Adrenal gland (tissue), 12 donors: ENCODE results near the gene CAMTA1. TPM values are rescaled to one million over a fixed set of nuclear protein-coding genes. Genes with fewer than 3 reads are reported as not detected.

Experiments used
- DNase-seq, 7 donors: peaks; one replicate each; pipeline ENCODE4 v3.0.0-alpha.2; 2019 to 2020
- H3K27ac ChIP-seq, 5 donors: fragments of 200-600 bp; sonication (generic) in 4 of 5; 1 replicate in 3 of 5; 2 replicates in 2 of 5; pipeline versions ENCODE4 v1.5.1 to v1.8.0; 2016 to 2020; ENCODE audit warnings: mild to moderate bottlenecking in 1 of 5
- H3K27me3 ChIP-seq: fragments of 200-600 bp; 2 replicates; pipeline ENCODE4 v1.8.0; 2021
- H3K36me3 ChIP-seq, 2 donors: fragments of 200-600 bp; replicated peaks in 1 of 2; 1 replicate in 1 of 2; 2 replicates in 1 of 2; pipeline versions ENCODE4 v1.5.1 to v1.8.0; 2018 to 2022
- H3K4me1 ChIP-seq, 2 donors: fragments of 200-600 bp; replicated peaks in 1 of 2; 1 replicate in 1 of 2; 2 replicates in 1 of 2; pipeline versions ENCODE4 v1.5.1 to v1.8.0; 2018 to 2021
- H3K4me3 ChIP-seq, 4 donors: fragments of 200-600 bp; sonication (generic) in 3 of 4; one replicate each; pipeline ENCODE4 v1.5.1; 2016 to 2018
- H3K9me3 ChIP-seq, 3 donors: fragments of 200-600 bp; sonication (generic) in 1 of 3; replicated peaks in 1 of 3; 1 replicate in 2 of 3; 2 replicates in 1 of 3; pipeline versions ENCODE4 v1.5.1 to v1.8.0; 2016 to 2021
- POLR2A ChIP-seq, 2 donors: fragments of 450-650 bp; IDR thresholded peaks; one replicate each; pipeline ENCODE4 v1.6.1; 2017; ENCODE audit warnings: antibody characterized with exemption in 2 of 2, mild to moderate bottlenecking in 2 of 2, moderate library complexity in 1 of 2
- WGBS, 4 donors: extraction: QIAGEN DNeasy Blood & Tissue Kit in 2 of 4; methylation state at CpG; one replicate each; pipeline versions ENCODE4 v1.1.5 to v1.1.7; 2013 to 2017; 5-methylcytosine and 5-hydroxymethylcytosine counted together
- intact Hi-C, 2 donors: fragments of 100-400 bp; cut with DNase I; formaldehyde crosslinking; loops; one replicate each; pipeline versions ENCODE4 v1.14.1 to v1.15.0; 2022 to 2023
- polyA plus RNA-seq, 3 donors: library from polyadenylated mRNA; stranded (reverse); fragments of 200-250 nt in 2 of 3; fragments of 350-450 nt in 1 of 3; fragmentation: Illumina TruSeq in 1 of 3; extraction: RNeasy Lipid Tissue Mini Kit (QIAGEN cat#74804) in 1 of 3; gene quantifications; one replicate each; pipeline ENCODE4 v1.2.3, GENCODE V29; 2013 to 2014
- total RNA-seq, 9 donors: library from RNA; depleted of rRNA in 4 of 9; stranded (reverse); fragments of >200 nt in 4 of 9; fragments of 120-200 nt in 1 of 9; fragmentation: NEBNext Ultra II Directional in 1 of 9; extraction: Animal tissue kit (Norgen Biotek cat#: 25700) in 1 of 9; gene quantifications; one replicate each; pipeline versions ENCODE4 v1.1.0 to v1.2.4, GENCODE V29; 2013 to 2023
- TF ChIP-seq, protein P1 (sequence below), 6 experiments: fragments of 450-650 bp in 4 of 6; fragments of 200-600 bp in 2 of 6; sonication (generic) in 1 of 6; IDR thresholded peaks; 1 replicate in 5 of 6; 2 replicates in 1 of 6; pipeline versions ENCODE4 v1.5.1 to v1.8.0; 2016 to 2021; ENCODE audit warnings: antibody characterized with exemption in 6 of 6, mild to moderate bottlenecking in 2 of 6, moderate library complexity in 1 of 6
- donor health status: healthy with polysubstance abuse.
- donor health status: Bipolar disorder and iron deficiency.
- donor health status: DM: yes; HTN: yes; CAD: no.
- donor health status: DM: no; HTN: no; CAD: no.
- donor health status: DM: no; HTN: no; CAD: no.
- donor health status: DM: yes; HTN: yes; CAD: no.

CAMTA1 gene
- total and polyA plus RNA-seq, 12 donors = 62.9 to 141 (median 96.9) TPM

DNA sequence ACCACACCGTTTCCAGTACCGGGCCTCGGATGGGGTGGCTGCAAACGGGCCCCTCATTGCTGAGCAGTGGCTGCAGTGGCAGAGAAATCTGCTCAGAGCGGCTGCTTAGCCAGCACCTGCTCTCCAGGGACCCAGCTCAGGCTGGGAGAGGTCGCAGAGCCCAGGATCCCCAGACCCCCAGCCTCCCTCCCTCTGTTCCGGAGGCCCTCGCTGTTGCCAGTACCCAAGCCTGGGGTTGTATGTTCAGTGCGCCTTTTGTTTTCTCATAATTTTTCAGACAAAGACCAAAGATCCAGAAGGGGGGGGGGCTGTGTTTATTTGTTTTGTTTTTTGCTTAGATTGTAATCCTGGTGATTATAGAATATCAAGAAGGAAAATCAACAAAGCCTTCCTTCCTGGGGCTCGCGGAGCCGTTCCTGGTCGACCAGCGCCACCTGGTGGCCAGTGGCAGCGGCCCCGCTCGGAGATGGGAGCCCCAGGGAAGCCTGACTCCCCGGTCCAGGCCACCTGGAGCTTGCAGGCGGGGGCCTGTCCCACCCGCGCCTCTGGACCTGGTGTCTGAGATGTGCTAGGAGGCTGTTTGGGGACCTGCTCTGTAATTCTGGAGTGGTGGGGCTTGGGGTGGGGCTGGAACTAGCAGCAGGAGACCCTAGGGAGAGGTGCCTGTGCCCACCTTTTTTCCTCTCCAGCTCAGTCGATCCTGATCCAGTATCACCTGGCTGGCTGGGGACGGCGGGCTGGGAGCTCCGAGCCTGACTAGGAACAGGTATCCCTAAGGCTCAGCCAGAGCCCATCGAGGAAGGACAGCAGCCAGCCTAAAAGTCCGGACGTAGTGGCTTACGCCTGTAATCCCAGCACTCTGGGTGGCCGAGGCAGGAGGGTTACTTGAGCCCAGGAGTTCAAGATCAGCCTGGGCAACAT, 862.0 kb downstream of the CAMTA1 start:
- DNase-seq = peak; percentile 59 to 85 (median 74)
- intact Hi-C loops = loop anchor here (5.0 to 10.0 kb wide), 5 partner anchors 195 to 1082 kb away; no protein-coding TSS in a partner anchor
- no peaks in the 10 kb centered on the region for H3K36me3 ChIP-seq
- H3K27ac ChIP-seq = no peak overlapping the region
- H3K4me3 ChIP-seq = no peak overlapping the region
- H3K4me1 ChIP-seq = no peaks in the 10 kb centered on the region
- 35 to 44% (median 44%) methylated on average over 17 to 30 of the region's 30 CpGs for WGBS, 4 donors
- H3K27me3 ChIP-seq = no peaks in the 10 kb centered on the region
- TF ChIP-seq, protein P1, sequence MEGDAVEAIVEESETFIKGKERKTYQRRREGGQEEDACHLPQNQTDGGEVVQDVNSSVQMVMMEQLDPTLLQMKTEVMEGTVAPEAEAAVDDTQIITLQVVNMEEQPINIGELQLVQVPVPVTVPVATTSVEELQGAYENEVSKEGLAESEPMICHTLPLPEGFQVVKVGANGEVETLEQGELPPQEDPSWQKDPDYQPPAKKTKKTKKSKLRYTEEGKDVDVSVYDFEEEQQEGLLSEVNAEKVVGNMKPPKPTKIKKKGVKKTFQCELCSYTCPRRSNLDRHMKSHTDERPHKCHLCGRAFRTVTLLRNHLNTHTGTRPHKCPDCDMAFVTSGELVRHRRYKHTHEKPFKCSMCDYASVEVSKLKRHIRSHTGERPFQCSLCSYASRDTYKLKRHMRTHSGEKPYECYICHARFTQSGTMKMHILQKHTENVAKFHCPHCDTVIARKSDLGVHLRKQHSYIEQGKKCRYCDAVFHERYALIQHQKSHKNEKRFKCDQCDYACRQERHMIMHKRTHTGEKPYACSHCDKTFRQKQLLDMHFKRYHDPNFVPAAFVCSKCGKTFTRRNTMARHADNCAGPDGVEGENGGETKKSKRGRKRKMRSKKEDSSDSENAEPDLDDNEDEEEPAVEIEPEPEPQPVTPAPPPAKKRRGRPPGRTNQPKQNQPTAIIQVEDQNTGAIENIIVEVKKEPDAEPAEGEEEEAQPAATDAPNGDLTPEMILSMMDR (IDR thresholded peaks at IDR 0.05) = peak; percentile 70 to 98 (median 88)
- TF ChIP-seq POLR2A (IDR thresholded peaks at IDR 0.05) = no peak
- H3K9me3 ChIP-seq = no peaks in the 10 kb centered on the region

DNA sequence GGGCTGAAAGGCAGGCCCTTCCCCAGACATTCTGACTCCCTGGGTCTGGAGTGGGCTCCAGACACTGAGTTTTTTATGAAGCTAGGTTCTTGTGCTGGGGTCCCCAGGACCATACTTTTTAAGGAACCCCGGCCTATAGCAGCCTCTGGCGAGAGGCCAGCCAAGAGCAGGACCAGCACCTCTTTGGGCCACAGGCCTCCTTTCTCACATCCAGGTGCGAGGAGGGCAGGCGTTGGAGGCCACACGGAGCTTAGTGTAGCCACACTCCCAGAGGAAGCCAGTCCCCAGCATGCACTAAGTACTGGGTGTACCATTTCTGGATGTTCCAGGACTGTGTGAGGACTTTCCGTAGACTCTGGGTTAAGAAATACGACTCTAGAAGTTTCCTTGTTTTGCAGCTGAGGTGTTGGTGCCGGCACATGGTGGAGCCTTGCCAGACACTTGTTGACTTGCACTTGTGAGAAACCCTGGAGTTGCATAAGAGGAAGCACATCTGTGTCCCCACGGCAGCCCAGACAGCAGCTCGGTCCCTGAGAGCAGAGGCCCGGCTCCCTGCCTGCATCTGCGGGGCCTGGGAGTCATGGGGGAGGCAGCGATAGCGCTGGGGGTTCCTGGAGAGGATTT, 863.6 kb downstream of the CAMTA1 start:
- H3K27ac ChIP-seq = peak overlapping the region in 1 of 5 donors; percentile 34
- H3K9me3 ChIP-seq = no peaks in the 10 kb centered on the region
- H3K4me1 ChIP-seq = no peaks in the 10 kb centered on the region
- peak in 6 of 7 donors; percentile 24 to 73 (median 42) for DNase-seq
- intact Hi-C loops = loop anchor here (5.0 to 10.0 kb wide), 5 partner anchors 197 to 1084 kb away; no protein-coding TSS in a partner anchor
- WGBS, 4 donors = 53 to 65% (median 61%) methylated on average over 6 to 14 of the region's 14 CpGs
- no peaks in the 10 kb centered on the region for H3K27me3 ChIP-seq
- TF ChIP-seq POLR2A (IDR thresholded peaks at IDR 0.05) = no peak
- TF ChIP-seq, protein P1 (IDR thresholded peaks at IDR 0.05) = no peak
- no peak overlapping the region for H3K4me3 ChIP-seq
- H3K36me3 ChIP-seq = no peaks in the 10 kb centered on the region

DNA sequence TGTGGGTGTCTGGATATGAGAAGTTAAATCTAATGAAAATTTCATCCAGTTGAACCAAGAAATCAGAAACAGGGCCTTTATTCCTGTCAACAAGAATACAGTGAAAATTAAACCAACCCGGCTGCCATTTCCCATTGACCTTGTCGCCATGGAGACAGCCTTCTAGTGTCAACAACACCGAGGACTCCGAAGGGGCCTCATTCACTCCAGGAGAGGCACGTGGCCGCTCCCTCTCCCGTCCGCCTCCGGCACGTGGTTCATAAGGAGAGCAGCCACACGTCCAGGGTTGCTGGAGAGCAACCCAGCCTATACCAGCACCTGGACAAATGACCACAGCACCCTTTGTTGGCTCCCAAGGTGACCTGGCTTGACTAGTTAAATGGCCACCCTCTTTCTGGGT, 865.5 kb downstream of the CAMTA1 start:
- no peaks in the 10 kb centered on the region for H3K27me3 ChIP-seq
- no peaks in the 10 kb centered on the region for H3K4me1 ChIP-seq
- intact Hi-C loops = no loop called here
- 58 to 74% (median 65%) methylated on average over 4 to 11 of the region's 11 CpGs for WGBS, 4 donors
- H3K9me3 ChIP-seq = no peaks in the 10 kb centered on the region
- TF ChIP-seq, protein P1 (IDR thresholded peaks at IDR 0.05) = no peak
- no peak for TF ChIP-seq POLR2A (IDR thresholded peaks at IDR 0.05)
- DNase-seq = no peak
- H3K36me3 ChIP-seq = no peaks in the 10 kb centered on the region
- no peak overlapping the region for H3K4me3 ChIP-seq
- H3K27ac ChIP-seq = no peak overlapping the region

DNA sequence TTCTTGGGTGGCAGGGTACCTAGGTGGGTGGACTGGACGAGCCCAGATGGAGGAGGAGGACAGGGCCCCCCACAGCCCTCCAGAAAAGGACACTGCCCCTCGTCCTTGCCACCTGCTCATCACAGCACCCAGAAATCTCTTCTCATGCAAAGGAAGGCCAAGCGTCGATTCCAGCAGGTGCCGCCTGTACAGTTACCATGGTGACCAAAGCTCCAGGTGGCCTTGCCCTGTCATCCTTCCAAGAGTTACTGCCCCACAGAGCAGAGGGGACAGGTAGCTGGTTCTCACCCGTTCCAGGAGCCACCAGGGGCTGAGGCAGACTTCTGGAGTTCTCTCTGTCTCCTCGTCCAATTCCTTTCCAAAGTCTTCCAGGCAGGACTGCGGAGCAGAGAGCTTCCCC, 865.9 kb downstream of the CAMTA1 start:
- DNase-seq = no peak
- intact Hi-C loops = no loop called here
- H3K4me1 ChIP-seq = no peaks in the 10 kb centered on the region
- H3K36me3 ChIP-seq = no peaks in the 10 kb centered on the region
- no peak for TF ChIP-seq POLR2A (IDR thresholded peaks at IDR 0.05)
- TF ChIP-seq, protein P1 (IDR thresholded peaks at IDR 0.05) = no peak
- WGBS, 4 donors = 71 to 88% (median 84%) methylated on average over 3 to 8 of the region's 8 CpGs
- H3K27ac ChIP-seq = no peak overlapping the region
- no peak overlapping the region for H3K4me3 ChIP-seq
- no peaks in the 10 kb centered on the region for H3K27me3 ChIP-seq
- H3K9me3 ChIP-seq = no peaks in the 10 kb centered on the region
